Neural progenitor cell (in vitro differentiated cells): ENCODE data around the gene WFDC10A.

ENCODE experiments used
- CTCF ChIP-seq: fragments of 200-600 bp; sonication (generic); IDR thresholded peaks from 2 replicates; pipeline ENCODE4 v1.5.1; 2017; ENCODE audit warnings: antibody characterized with exemption, mild to moderate bottlenecking
- EZH2 ChIP-seq: fragments of 200-600 bp; sonication (generic); IDR thresholded peaks from 2 replicates; pipeline ENCODE4 v1.6.1; 2017; ENCODE audit warnings: antibody characterized with exemption, mild to moderate bottlenecking, moderate library complexity
- EZH2phosphoT487 ChIP-seq: fragments of 200-600 bp; sonication (generic); IDR thresholded peaks from 2 replicates; pipeline ENCODE4 v1.6.1; 2017; ENCODE audit warnings: antibody characterized with exemption

- TF ChIP-seq EZH2, result no peak
- no peak for TF ChIP-seq CTCF
- no peak for TF ChIP-seq EZH2phosphoT487
Measured at GRCh38 chr20:45672765-45673164, 43.2 kb downstream of the WFDC10A start.
